MM.1S (cell line): ENCODE data around the gene INHBC.

Source experiments
- DNase-seq: peaks from one replicate; pipeline ENCODE4 v3.0.0-alpha.2; 2015
- H2AFZ ChIP-seq: fragments of 300-600 bp; sonication (generic); 2 replicates; pipeline ENCODE4 v1.6.0; 2016; ENCODE audit warnings: antibody characterized with exemption, low read length
- H3F3A ChIP-seq: fragments of 300-600 bp; sonication (generic); 2 replicates; pipeline ENCODE4 v1.6.1; 2016; ENCODE audit warnings: mild to moderate bottlenecking, antibody characterized with exemption, low read length, moderate library complexity, mixed read lengths; ENCODE audit not compliant: insufficient read depth
- H3K27ac ChIP-seq: fragments of 300-600 bp; sonication (generic); 2 replicates; pipeline ENCODE4 v1.5.1; 2016; ENCODE audit warnings: mild to moderate bottlenecking, low read length
- H3K27me3 ChIP-seq: fragments of 300-600 bp; sonication (generic); replicated peaks from 2 replicates; pipeline ENCODE4 v1.6.0; 2016; ENCODE audit warnings: low read length; ENCODE audit not compliant: insufficient read depth
- H3K36me3 ChIP-seq: fragments of 300-600 bp; sonication (generic); replicated peaks from 2 replicates; pipeline ENCODE4 v1.6.1; 2016; ENCODE audit warnings: mild to moderate bottlenecking, low read length, mixed read lengths; ENCODE audit not compliant: insufficient read depth
- H3K4me1 ChIP-seq: fragments of 300-600 bp; sonication (generic); 2 replicates; pipeline ENCODE4 v1.6.1; 2016; ENCODE audit warnings: low read length, mixed read lengths
- H3K4me2 ChIP-seq: fragments of 300-600 bp; sonication (generic); 2 replicates; pipeline ENCODE4 v1.6.0; 2016; ENCODE audit warnings: low read depth, low read length
- H3K4me3 ChIP-seq: fragments of 300-600 bp; sonication (generic); 2 replicates; pipeline ENCODE4 v1.5.1; 2016; ENCODE audit warnings: low read length, mixed read lengths
- H3K79me2 ChIP-seq: fragments of 300-600 bp; sonication (generic); 2 replicates; pipeline ENCODE4 v1.6.1; 2016; ENCODE audit warnings: mixed run types, low read length, mixed read lengths
- H3K9ac ChIP-seq: fragments of 300-600 bp; sonication (generic); 2 replicates; pipeline ENCODE4 v1.6.1; 2016; ENCODE audit warnings: low read length, mixed read lengths
- H3K9me2 ChIP-seq: fragments of 300-600 bp; sonication (generic); replicated peaks from 2 replicates; pipeline ENCODE4 v1.6.1; 2016; ENCODE audit warnings: mild to moderate bottlenecking, low read length, mixed read lengths; ENCODE audit not compliant: insufficient read depth
- H3K9me3 ChIP-seq: fragments of 300-600 bp; sonication (generic); replicated peaks from 2 replicates; pipeline ENCODE4 v1.6.1; 2016; ENCODE audit warnings: mild to moderate bottlenecking, low read length, mixed read lengths; ENCODE audit not compliant: insufficient read depth
- H4K20me1 ChIP-seq: fragments of 300-600 bp; sonication (generic); 2 replicates; pipeline ENCODE4 v1.6.1; 2016; ENCODE audit warnings: mild to moderate bottlenecking, low read length, moderate library complexity, mixed read lengths; ENCODE audit not compliant: insufficient read depth
- CTCF ChIP-seq: fragments of 300-600 bp; sonication (generic); IDR thresholded peaks from 2 replicates; pipeline ENCODE4 v1.5.1; 2016; ENCODE audit warnings: antibody characterized with exemption, low read length, mixed read lengths
- EZH2 ChIP-seq: fragments of 300-600 bp; sonication (generic); optimal IDR thresholded peaks from 2 replicates; pipeline ENCODE3; 2017; ENCODE audit warnings: low read depth, mild to moderate bottlenecking, antibody characterized with exemption, low read length, mixed read lengths
- EZH2phosphoT487 ChIP-seq: fragments of 300-600 bp; sonication (generic); IDR thresholded peaks from 2 replicates; pipeline ENCODE4 v1.6.1; 2018; ENCODE audit warnings: antibody characterized with exemption, low read length

The INHBC gene

GRCh38 chr12:57500213-57500612 lies 65.6 kb downstream of the INHBC start:
- TF ChIP-seq EZH2 = no peak
- TF ChIP-seq EZH2phosphoT487 = no peak
- TF ChIP-seq CTCF = no peak
- H3K4me2 ChIP-seq = no peak overlapping the region
- H3K9me3 ChIP-seq = no peaks in the 10 kb centered on the region
- no peaks in the 10 kb centered on the region for H3K4me1 ChIP-seq
- H3F3A ChIP-seq = no peaks in the 10 kb centered on the region
- DNase-seq = no peak
- no peak overlapping the region for H3K9ac ChIP-seq
- H3K27me3 ChIP-seq = no peaks in the 10 kb centered on the region
- H3K79me2 ChIP-seq = peaks cover 10% of the 10 kb centered on the region
- H3K36me3 ChIP-seq = peaks cover 14% of the 10 kb centered on the region
- no peak overlapping the region for H2AFZ ChIP-seq
- H4K20me1 ChIP-seq = no peaks in the 10 kb centered on the region
- H3K27ac ChIP-seq = no peak overlapping the region
- no peak overlapping the region for H3K4me3 ChIP-seq
- no peaks in the 10 kb centered on the region for H3K9me2 ChIP-seq
